DND-41 (cell line): ENCODE results near the gene BMERB1.

ENCODE experiments used
- EZH2 ChIP-seq: IDR thresholded peaks from 3 replicates; pipeline ENCODE4 v1.6.1; 2012; ENCODE audit warnings: borderline replicate concordance, low read depth, mild to moderate bottlenecking, moderate library complexity, low read length, inconsistent platforms; ENCODE audit not compliant: severe bottlenecking
- TF ChIP-seq, protein P1 (sequence below): IDR thresholded peaks from 2 replicates; pipeline ENCODE4 v1.5.1; 2012; ENCODE audit warnings: borderline replicate concordance, low read length, moderate library complexity, mild to moderate bottlenecking; ENCODE audit not compliant: poor library complexity, severe bottlenecking; ENCODE audit errors: extremely low read depth

DNA sequence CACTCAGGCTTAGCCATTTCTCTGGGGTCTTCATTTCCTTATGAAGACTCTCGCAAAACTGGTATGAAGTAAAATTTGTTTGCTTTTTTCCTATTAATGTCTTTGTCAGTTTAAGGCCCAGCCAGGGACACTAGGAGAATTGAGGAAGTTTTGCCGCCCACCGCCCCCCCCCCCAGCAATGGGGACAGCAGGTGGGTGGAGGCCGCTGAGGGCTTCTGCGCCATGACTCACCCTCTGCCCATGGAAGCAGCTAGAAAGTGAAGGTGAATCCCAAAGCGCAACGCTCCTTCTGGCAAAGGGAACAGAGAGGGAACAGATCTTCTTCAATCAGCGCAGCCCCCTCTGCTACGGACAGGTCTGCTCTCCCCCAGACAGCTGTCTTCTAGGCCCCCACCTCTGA is 158.8 kb downstream of the BMERB1 start:
- TF ChIP-seq, protein P1, sequence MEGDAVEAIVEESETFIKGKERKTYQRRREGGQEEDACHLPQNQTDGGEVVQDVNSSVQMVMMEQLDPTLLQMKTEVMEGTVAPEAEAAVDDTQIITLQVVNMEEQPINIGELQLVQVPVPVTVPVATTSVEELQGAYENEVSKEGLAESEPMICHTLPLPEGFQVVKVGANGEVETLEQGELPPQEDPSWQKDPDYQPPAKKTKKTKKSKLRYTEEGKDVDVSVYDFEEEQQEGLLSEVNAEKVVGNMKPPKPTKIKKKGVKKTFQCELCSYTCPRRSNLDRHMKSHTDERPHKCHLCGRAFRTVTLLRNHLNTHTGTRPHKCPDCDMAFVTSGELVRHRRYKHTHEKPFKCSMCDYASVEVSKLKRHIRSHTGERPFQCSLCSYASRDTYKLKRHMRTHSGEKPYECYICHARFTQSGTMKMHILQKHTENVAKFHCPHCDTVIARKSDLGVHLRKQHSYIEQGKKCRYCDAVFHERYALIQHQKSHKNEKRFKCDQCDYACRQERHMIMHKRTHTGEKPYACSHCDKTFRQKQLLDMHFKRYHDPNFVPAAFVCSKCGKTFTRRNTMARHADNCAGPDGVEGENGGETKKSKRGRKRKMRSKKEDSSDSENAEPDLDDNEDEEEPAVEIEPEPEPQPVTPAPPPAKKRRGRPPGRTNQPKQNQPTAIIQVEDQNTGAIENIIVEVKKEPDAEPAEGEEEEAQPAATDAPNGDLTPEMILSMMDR = no peak
- no peak for TF ChIP-seq EZH2
